WTC11 (cell line): Measurements from ENCODE around the gene SHMT1.

Source experiments
- ATF3 ChIP-seq: sonication (generic); formaldehyde crosslinking; conservative IDR thresholded peaks from 2 replicates; pipeline ENCODE4 v1.8.1; 2022; ENCODE audit warnings: mild to moderate bottlenecking, missing genetic modification reagents
- CTCF ChIP-seq: fragments of 200-600 bp; IDR thresholded peaks from 2 replicates; pipeline ENCODE4 v1.8.0; 2022; ENCODE audit warnings: antibody characterized with exemption
- ELF4 ChIP-seq: sonication (generic); formaldehyde crosslinking; IDR thresholded peaks from 2 replicates; pipeline ENCODE4 v1.8.1; 2022; ENCODE audit warnings: low read depth, mild to moderate bottlenecking, moderate library complexity, missing genetic modification reagents
- FOXK1 ChIP-seq: sonication (generic); formaldehyde crosslinking; IDR thresholded peaks from 2 replicates; pipeline ENCODE4 v1.8.0; 2022; ENCODE audit warnings: mild to moderate bottlenecking, moderate library complexity, missing genetic modification reagents
- IRF1 ChIP-seq: sonication (generic); formaldehyde crosslinking; IDR thresholded peaks from 2 replicates; pipeline ENCODE4 v1.8.0; 2023; ENCODE audit warnings: missing genetic modification reagents
- IRF2 ChIP-seq: sonication (generic); formaldehyde crosslinking; IDR thresholded peaks from 2 replicates; pipeline ENCODE4 v1.8.0; 2022; ENCODE audit warnings: low read depth, missing genetic modification reagents, borderline replicate concordance
- MAX ChIP-seq: sonication (generic); formaldehyde crosslinking; IDR thresholded peaks from 2 replicates; pipeline ENCODE4 v1.8.0; 2022; ENCODE audit warnings: mild to moderate bottlenecking, missing genetic modification reagents
- PRDM15 ChIP-seq: sonication (generic); formaldehyde crosslinking; IDR thresholded peaks from 2 replicates; pipeline ENCODE4 v1.8.0; 2022; ENCODE audit warnings: missing genetic modification reagents
- SMAD3 ChIP-seq: sonication (generic); formaldehyde crosslinking; IDR thresholded peaks from 2 replicates; pipeline ENCODE4 v1.8.0; 2022; ENCODE audit warnings: missing genetic modification reagents, mild to moderate bottlenecking, borderline replicate concordance
- TCF7 ChIP-seq: sonication (generic); formaldehyde crosslinking; IDR thresholded peaks from 2 replicates; pipeline ENCODE4 v1.8.0; 2022; ENCODE audit warnings: mild to moderate bottlenecking, low read depth, missing genetic modification reagents, moderate library complexity
- TP53 ChIP-seq: sonication (generic); formaldehyde crosslinking; IDR thresholded peaks from 2 replicates; pipeline ENCODE4 v1.8.1; 2023; ENCODE audit warnings: mild to moderate bottlenecking, missing genetic modification reagents
- ZNF121 ChIP-seq: sonication (generic); formaldehyde crosslinking; IDR thresholded peaks from 2 replicates; pipeline ENCODE4 v1.8.0; 2023; ENCODE audit warnings: missing genetic modification reagents
- ZNF138 ChIP-seq: sonication (generic); formaldehyde crosslinking; conservative IDR thresholded peaks from 2 replicates; pipeline ENCODE4 v1.8.1; 2022; ENCODE audit warnings: mild to moderate bottlenecking, moderate library complexity, missing genetic modification reagents
- ZNF232 ChIP-seq: sonication (generic); formaldehyde crosslinking; IDR thresholded peaks from 2 replicates; pipeline ENCODE4 v1.8.0; 2022; ENCODE audit warnings: mild to moderate bottlenecking, missing genetic modification reagents

- TF ChIP-seq IRF2 (CRISPR knock-in tag) (no peak), CTCF (no peak), ATF3 (CRISPR knock-in tag) (no peak), TCF7 (no peak), PRDM15 (CRISPR knock-in tag) (no peak), ELF4 (no peak), ZNF121 (CRISPR knock-in tag) (no peak), TP53 (CRISPR knock-in tag) (no peak), IRF1 (CRISPR knock-in tag) (no peak), MAX (no peak), SMAD3 (CRISPR knock-in tag) (no peak), ZNF138 (CRISPR knock-in tag) (no peak), FOXK1 (CRISPR knock-in tag) (no peak), ZNF232 (CRISPR knock-in tag) (no peak)
Observed at GRCh38 chr17:18381158-18381952, 18.0 kb upstream of the SHMT1 start.
